HG03558 (cell line): ENCODE results near the gene GARIN5A.
"Not testable (repeated sequence)": the region's sequence is repeated elsewhere in the genome, so short reads cannot be mapped to it uniquely, and the experiment has no call there.

Experiments used
- ATAC-seq: cut with Tn5 transposase; IDR thresholded peaks from one replicate; pipeline ENCODE4 v1.9.1; 2021; ENCODE audit warnings: moderate number of reproducible peaks; ENCODE audit not compliant: unreplicated experiment; ENCODE audit errors: extremely low read depth

GARIN5A gene

GRCh38 chr19:50490411-50490811 lies 13.8 kb upstream of the GARIN5A start:
- ATAC-seq: no peak

GRCh38 chr19:50489461-50490011 lies 12.9 kb upstream of the GARIN5A start:
- no peak for ATAC-seq

- no peak for ATAC-seq
Observed at GRCh38 chr19:50488389-50489194, 11.9 kb upstream of the GARIN5A start.

GRCh38 chr19:50486823-50487515 lies 10.3 kb upstream of the GARIN5A start:
- no peak for ATAC-seq

- ATAC-seq: no peak
Observed at GRCh38 chr19:50485284-50485955, 8.8 kb upstream of the GARIN5A start.

- ATAC-seq: no peak
Observed at GRCh38 chr19:50482916-50483315, 6.3 kb upstream of the GARIN5A start.

GRCh38 chr19:50482271-50482855 lies 5.7 kb upstream of the GARIN5A start:
- no peak for ATAC-seq

GRCh38 chr19:50481351-50482149 lies 4.9 kb upstream of the GARIN5A start:
- no peak for ATAC-seq

- no peak for ATAC-seq
Observed at GRCh38 chr19:50480281-50481111, 3.8 kb upstream of the GARIN5A start.

- ATAC-seq: no peak
Observed at GRCh38 chr19:50479761-50480251, 3.2 kb upstream of the GARIN5A start.

- ATAC-seq: no peak
Observed at GRCh38 chr19:50478901-50479715, 2.5 kb upstream of the GARIN5A start.

GRCh38 chr19:50477751-50478515 lies 1.3 kb upstream of the GARIN5A start:
- ATAC-seq: no peak

- no peak for ATAC-seq
Observed at GRCh38 chr19:50476907-50477238, 225 bp upstream of the GARIN5A start.

- no peak for ATAC-seq
Observed at GRCh38 chr19:50475736-50476223, 868 bp downstream of the GARIN5A start.

GRCh38 chr19:50475101-50475568 lies 1.5 kb downstream of the GARIN5A start:
- no peak for ATAC-seq

GRCh38 chr19:50473336-50473735 lies 3.3 kb downstream of the GARIN5A start:
- not testable (repeated sequence) for ATAC-seq

GRCh38 chr19:50468818-50469217 lies 7.8 kb downstream of the GARIN5A start:
- ATAC-seq: no peak
